Measurements from ENCODE around the gene FAM168A.

GRCh38 chr11:73481626-73482025 is 116.3 kb downstream of the FAM168A start:
- TF ChIP-seq CTCF (IDR thresholded peaks at IDR 0.05) (no peak), ZFP36 (IDR thresholded peaks at IDR 0.05; ENCODE audit: borderline replicate concordance, partially characterized antibody) (no peak), POLR2A (IDR thresholded peaks at IDR 0.05; ENCODE audit: low read length) (no peak), RCOR1 (IDR thresholded peaks at IDR 0.05; ENCODE audit: low read depth, low read length) (no peak), JUN (IDR thresholded peaks at IDR 0.05) (no peak), EHF (CRISPR knock-in tag; IDR thresholded peaks at IDR 0.05) (no peak), MAX (IDR thresholded peaks at IDR 0.05) (no peak), CHD4 (IDR thresholded peaks at IDR 0.05; ENCODE audit: borderline replicate concordance) (no peak), RAD21 (conservative IDR thresholded peaks at IDR 0.05 in 1 of 2, IDR thresholded peaks at IDR 0.05 in 1 of 2) (no peak), PBX3 (IDR thresholded peaks at IDR 0.05) (no peak), BHLHE40 (IDR thresholded peaks at IDR 0.05; ENCODE audit: low read depth, low read length) (no peak)

All from A549 (cell line).